ENCODE measurements around the gene EN1. TPM values are rescaled to one million over a fixed set of nuclear protein-coding genes. Genes with fewer than 3 reads are reported as not detected.

Gene EN1
- total and polyA plus RNA-seq, 2 experiments from 2014 or later: not detected

DNA sequence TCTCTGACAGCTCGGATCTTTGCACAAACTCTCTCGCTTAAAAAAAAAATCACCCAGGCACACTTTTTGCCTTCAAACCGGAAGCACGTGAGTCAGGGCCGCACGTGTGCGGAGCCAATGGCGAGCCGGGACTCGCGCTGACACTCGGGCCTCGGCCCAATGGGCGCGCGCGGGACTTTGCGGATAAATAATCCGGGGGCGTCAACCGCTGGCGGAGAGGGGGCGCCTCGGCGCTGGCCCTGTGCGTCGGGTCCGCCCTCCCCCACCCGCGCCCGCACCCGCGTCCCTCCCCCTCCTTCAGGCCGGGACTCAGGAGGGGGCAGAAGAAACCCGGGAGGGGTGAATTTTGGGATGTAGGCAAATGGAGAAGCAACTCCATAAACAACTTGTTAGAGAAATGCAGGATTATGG lies 319 bp upstream of the EN1 start:
- Histone ChIP-seq H3K9me3 (ENCODE audit: low read depth) (no peaks in the 10 kb centered on the region), H3K36me3 (no peaks in the 10 kb centered on the region), H3K27ac (no peak overlapping the region), H3K4me3 (peak overlapping the region; percentile 27), H3K4me1 (ENCODE audit: low read depth) (peaks cover 5% of the 10 kb centered on the region), H3K27me3 (peaks cover 100% of the 10 kb centered on the region)
- DNase-seq (ENCODE audit: low read depth in 1 of 2, low spot score in 1 of 2): peak; percentile 69 to 86
- TF ChIP-seq, protein P1, sequence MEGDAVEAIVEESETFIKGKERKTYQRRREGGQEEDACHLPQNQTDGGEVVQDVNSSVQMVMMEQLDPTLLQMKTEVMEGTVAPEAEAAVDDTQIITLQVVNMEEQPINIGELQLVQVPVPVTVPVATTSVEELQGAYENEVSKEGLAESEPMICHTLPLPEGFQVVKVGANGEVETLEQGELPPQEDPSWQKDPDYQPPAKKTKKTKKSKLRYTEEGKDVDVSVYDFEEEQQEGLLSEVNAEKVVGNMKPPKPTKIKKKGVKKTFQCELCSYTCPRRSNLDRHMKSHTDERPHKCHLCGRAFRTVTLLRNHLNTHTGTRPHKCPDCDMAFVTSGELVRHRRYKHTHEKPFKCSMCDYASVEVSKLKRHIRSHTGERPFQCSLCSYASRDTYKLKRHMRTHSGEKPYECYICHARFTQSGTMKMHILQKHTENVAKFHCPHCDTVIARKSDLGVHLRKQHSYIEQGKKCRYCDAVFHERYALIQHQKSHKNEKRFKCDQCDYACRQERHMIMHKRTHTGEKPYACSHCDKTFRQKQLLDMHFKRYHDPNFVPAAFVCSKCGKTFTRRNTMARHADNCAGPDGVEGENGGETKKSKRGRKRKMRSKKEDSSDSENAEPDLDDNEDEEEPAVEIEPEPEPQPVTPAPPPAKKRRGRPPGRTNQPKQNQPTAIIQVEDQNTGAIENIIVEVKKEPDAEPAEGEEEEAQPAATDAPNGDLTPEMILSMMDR (IDR thresholded peaks at IDR 0.05; ENCODE audit: low read depth, low read length): no peak

GRCh38 chr2:118846442-118846952 lies 951 bp downstream of the EN1 start:
- peak overlapping the region; percentile 27 for H3K4me3 ChIP-seq
- no peaks in the 10 kb centered on the region for H3K9me3 ChIP-seq (ENCODE audit: low read depth)
- no peak overlapping the region for H3K27ac ChIP-seq
- peaks cover 5% of the 10 kb centered on the region for H3K4me1 ChIP-seq (ENCODE audit: low read depth)
- no peak for DNase-seq (ENCODE audit: low read depth in 1 of 2, low spot score in 1 of 2)
- TF ChIP-seq, protein P1 (IDR thresholded peaks at IDR 0.05; ENCODE audit: low read depth, low read length): no peak
- H3K36me3 ChIP-seq: no peaks in the 10 kb centered on the region
- peaks cover 100% of the 10 kb centered on the region for H3K27me3 ChIP-seq

DNA sequence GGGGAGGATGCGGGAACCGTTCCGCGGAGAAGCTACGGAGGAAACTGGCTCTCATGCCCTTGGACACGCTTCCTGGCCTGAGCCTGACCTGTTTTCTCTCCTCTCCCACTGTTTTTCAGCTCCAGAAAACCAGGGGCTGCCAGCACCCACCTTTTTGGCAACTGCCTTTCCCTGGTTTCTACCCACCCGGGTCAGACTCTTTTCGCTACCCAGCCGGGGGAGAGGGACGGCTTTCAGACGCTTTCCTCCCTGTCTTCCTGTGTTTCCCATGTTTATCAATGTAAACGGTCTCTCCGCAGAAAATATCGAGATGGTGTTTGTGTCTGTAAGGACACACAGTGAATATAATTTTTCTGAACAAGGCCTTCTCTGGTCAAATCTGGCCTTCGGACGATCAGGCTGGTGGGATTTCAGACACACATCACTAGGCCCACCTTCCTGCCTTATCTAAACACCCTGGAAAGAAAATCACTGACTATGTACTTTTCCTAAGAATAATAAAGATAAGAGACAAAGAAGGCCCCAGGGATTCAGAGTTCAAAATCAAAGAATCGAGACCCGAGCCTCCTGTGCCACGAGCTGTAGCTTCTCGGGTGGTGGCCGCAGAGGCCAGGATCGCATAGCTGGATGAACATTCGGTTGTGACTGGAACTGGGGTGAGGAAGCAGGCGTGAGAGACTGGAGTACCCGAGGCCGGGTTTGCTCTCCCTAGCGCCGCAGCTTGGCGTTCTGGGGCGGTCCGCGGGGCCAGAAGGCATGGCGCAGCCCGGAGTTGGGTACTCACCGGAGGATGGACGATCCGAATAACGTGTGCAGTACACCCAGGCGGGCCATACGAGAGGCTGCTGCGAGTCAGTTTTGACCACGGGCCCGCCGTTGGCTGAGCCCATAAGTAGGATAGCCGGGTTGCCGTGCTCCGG lies 1.7 kb downstream of the EN1 start:
- Histone ChIP-seq H3K27me3 (peaks cover 100% of the 10 kb centered on the region), H3K9me3 (ENCODE audit: low read depth) (no peaks in the 10 kb centered on the region), H3K27ac (no peak overlapping the region), H3K4me1 (ENCODE audit: low read depth) (peaks cover 5% of the 10 kb centered on the region), H3K36me3 (no peaks in the 10 kb centered on the region), H3K4me3 (no peak overlapping the region)
- TF ChIP-seq, protein P1 (IDR thresholded peaks at IDR 0.05; ENCODE audit: low read depth, low read length): no peak
- no peak for DNase-seq (ENCODE audit: low read depth in 1 of 2, low spot score in 1 of 2)

- Histone ChIP-seq H3K9me3 (ENCODE audit: low read depth) (no peaks in the 10 kb centered on the region), H3K36me3 (no peaks in the 10 kb centered on the region), H3K4me1 (ENCODE audit: low read depth) (peaks cover 5% of the 10 kb centered on the region), H3K27me3 (peaks cover 100% of the 10 kb centered on the region), H3K27ac (no peak overlapping the region), H3K4me3 (no peak overlapping the region)
- no peak for DNase-seq (ENCODE audit: low read depth in 1 of 2, low spot score in 1 of 2)
- TF ChIP-seq, protein P1 (IDR thresholded peaks at IDR 0.05; ENCODE audit: low read depth, low read length): no peak
These were observed 2.4 kb downstream of the EN1 start for GRCh38 chr2:118845005-118845521.

GRCh38 chr2:118844261-118845004 lies 3.0 kb downstream of the EN1 start:
- no peaks in the 10 kb centered on the region for H3K36me3 ChIP-seq
- H3K9me3 ChIP-seq (ENCODE audit: low read depth): no peaks in the 10 kb centered on the region
- peaks cover 100% of the 10 kb centered on the region for H3K27me3 ChIP-seq
- no peak for DNase-seq (ENCODE audit: low read depth in 1 of 2, low spot score in 1 of 2)
- peaks cover 5% of the 10 kb centered on the region for H3K4me1 ChIP-seq (ENCODE audit: low read depth)
- H3K27ac ChIP-seq: no peak overlapping the region
- no peak overlapping the region for H3K4me3 ChIP-seq
- TF ChIP-seq, protein P1 (IDR thresholded peaks at IDR 0.05; ENCODE audit: low read depth, low read length): no peak
